IPS DF 4.7 (cell line): ENCODE results near the gene HMGB4.

Experiments
- DNase-seq: peaks from one replicate; pipeline ENCODE4 v3.0.0-alpha.2; 2013; ENCODE audit warnings: low spot score; ENCODE audit errors: extremely low read depth

The HMGB4 gene, protein sequence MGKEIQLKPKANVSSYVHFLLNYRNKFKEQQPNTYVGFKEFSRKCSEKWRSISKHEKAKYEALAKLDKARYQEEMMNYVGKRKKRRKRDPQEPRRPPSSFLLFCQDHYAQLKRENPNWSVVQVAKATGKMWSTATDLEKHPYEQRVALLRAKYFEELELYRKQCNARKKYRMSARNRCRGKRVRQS

DNA sequence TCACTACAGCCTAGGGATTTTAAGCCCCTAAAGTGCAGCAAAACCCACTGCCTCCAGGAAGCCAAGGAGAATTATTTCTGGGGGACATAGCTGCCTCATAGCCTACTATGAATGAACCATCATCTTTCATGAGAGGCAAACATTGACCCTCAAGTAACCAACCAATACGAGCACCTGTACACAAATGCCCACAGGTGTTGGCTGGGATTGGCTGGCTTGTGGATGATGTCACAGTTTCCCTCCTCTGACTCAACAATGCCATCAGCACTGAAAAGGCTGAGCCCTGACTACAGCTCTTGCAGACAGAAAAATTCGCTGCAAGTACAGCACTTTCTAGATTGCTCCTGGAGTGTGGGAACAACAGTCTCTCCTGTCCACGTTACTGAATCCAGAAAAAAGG, at the start of gene HMGB4:
Gene HMGB4 (plus strand): TSS at position 301 of the 400 bp plus-strand sequence. CDS start 113 bp downstream, outside the sequence.
- DNase-seq = no peak

- no peak for DNase-seq
Observed at GRCh38 chr1:33814166-33814565, 49.7 kb upstream of the HMGB4 start.

GRCh38 chr1:33815061-33815460, 48.8 kb upstream of the HMGB4 start:
- DNase-seq = no peak

GRCh38 chr1:33818071-33818470, 45.8 kb upstream of the HMGB4 start:
- no peak for DNase-seq

GRCh38 chr1:33819290-33819912, 44.5 kb upstream of the HMGB4 start:
- DNase-seq = no peak

DNA sequence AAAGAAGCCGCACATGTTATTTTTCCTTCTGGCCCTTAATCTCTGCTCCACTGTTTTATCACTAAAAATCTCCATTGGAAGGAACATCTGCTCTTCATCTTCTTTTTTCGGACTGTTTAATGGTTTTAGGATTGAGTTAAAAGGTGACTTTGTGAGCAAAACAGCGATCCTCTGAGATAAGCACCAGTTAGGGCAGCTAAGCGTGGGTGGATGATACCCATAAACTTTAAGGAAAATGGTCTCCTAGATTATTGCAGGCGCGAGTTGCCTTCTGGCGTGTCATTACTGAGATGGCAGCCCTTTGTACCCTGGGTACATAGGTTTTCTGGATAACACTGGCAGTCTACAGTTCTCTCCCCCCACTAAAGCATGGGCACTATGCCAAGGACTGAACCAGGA, 44.0 kb upstream of the HMGB4 start:
- no peak for DNase-seq

- no peak for DNase-seq
Observed at GRCh38 chr1:33820804-33821203, 43.1 kb upstream of the HMGB4 start.

GRCh38 chr1:33821291-33821690, 42.6 kb upstream of the HMGB4 start:
- no peak for DNase-seq

- DNase-seq = no peak
Observed at GRCh38 chr1:33822396-33822795, 41.5 kb upstream of the HMGB4 start.

GRCh38 chr1:33823401-33823800, 40.5 kb upstream of the HMGB4 start:
- DNase-seq = no peak

- no peak for DNase-seq
Observed at GRCh38 chr1:33823830-33824229, 40.0 kb upstream of the HMGB4 start.

DNA sequence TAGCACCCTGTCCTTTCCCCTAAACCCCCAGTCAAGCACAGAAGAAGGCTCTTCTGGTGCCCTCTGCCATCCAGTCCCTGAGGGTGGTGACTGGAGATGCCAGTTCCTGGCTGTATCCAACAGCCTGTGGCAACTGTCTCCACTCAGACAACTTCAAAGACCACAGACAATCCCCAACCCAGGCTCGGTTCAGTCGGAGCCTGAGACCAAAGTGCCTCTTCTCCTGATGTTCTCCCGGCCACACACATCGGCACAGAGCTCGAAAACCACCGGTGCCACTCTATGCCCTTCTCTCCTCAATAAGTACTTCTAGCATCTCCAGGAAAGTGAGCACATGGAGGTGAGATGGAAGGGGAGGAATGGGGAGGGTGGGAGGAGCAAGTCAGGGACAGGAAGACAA, 39.6 kb upstream of the HMGB4 start:
- no peak for DNase-seq

DNA sequence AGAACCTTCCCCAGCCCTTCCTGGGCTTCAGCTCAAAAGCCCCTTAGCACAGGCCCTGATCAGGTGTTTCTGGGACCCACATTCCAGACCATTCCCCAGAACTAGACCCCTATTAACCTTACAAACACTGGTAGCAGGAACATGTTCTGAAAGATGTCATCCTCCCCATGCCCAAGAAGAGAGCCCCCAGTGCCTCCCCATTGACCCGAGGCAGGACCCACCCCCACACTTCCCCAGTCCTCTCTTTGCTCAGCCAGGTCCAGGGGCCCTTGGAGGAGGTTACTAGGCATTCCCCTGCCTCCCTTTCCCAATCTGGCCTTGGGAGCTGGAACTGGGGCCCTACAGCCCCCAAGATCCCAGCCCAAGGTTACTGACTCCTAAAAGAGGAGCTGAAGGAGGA, 38.9 kb upstream of the HMGB4 start:
- DNase-seq = no peak

DNA sequence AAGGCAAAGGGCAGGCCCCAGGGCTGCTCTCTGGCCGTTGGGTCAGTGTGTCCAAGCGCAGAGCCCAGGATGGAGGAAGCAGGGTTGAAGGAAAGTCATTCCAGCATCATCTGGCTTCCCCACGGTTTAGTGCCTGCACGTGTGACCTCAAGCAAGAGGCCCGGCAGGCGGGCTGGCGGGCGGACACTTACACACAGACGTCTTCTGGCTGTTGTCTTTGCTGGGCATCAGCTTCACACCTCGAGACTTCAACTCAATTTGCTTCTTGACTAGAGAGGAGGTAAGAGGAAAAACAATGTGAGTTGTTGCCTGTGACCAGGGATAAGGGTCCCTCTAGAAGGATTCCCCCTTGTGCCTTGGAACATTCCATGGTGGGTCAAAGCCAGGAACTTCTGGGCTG, 38.4 kb upstream of the HMGB4 start:
- no peak for DNase-seq

- DNase-seq = no peak
Observed at GRCh38 chr1:33826311-33826710, 37.6 kb upstream of the HMGB4 start.

DNA sequence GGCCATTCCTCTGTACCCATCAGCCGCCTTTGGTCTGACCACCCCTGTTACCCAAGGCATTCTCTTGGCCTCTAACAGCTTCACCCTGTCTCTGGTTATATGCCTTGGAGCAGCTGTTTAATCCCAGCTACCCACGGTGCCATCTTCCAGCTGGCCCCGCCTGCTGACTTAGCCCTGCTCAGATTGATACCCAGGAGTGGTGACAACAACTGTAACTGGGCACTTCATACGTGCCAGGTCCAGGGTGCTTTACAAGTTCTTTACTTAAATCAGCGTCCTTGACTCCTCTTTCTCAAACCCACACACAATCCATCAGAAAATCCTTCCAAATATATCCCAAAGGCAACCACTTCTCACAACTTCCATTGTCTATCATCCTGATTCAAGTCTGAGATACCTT, 37.2 kb upstream of the HMGB4 start:
- DNase-seq = no peak

DNA sequence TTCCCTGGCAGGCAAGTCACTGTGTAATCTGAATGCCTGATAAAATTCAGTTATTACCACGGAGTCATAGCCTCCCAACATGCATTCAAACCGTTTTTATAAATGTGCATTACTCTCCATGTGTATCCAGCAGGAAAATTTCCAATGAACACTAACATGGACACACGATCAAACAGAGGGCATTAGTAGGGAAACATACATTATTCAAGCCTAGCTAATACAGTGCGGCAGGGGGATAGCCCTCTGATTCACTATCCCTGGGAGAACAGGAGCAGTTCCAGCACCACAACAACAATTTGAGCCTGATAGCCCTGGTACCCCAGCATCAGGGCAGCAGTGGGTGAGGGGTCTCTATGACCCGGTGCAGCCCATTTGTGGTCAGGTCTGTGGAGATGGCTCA, 35.8 kb upstream of the HMGB4 start:
- DNase-seq = no peak

GRCh38 chr1:33828654-33829053, 35.2 kb upstream of the HMGB4 start:
- DNase-seq = no peak

DNA sequence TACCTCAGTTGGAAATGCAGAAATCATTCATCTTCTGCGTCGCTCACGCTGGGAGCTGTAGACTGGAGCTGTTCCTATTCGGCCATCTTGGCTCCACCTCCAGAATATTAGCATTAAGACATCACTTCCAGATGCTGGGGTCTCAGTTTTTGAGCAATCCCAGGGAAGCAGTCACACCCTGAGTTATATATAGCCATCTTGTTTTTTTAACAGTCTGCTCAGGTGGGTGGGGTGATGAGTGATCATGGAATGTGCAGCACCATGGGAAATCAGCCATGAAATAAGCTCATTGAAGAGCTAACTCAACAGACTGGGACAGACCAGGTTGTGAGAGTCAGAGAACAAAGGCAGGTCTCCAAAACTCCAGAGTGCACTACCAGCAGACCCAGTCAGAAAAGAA, 27.0 kb upstream of the HMGB4 start:
- no peak for DNase-seq

GRCh38 chr1:33837635-33838034, 26.2 kb upstream of the HMGB4 start:
- no peak for DNase-seq

DNA sequence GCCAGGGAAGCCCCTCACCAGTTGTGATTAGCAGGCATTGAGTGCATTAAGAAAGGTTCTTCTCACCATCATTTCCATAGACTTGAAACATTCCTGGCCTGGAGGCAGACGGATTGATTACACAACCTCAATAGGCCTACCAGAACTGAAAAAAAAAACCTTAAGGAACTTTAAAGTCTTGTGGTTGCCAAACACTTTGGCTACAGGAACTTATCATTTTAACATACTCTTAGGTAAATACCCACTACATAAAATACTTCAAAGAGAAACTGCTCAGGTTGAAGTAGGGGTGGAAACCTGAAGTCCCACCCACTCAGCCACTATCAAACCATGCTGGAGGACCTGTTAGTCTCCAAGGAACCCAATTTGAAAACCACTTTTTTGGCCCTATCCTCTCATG, 22.4 kb upstream of the HMGB4 start:
- DNase-seq = no peak

- DNase-seq = no peak
Observed at GRCh38 chr1:33842348-33842747, 21.5 kb upstream of the HMGB4 start.

GRCh38 chr1:33844166-33844565, 19.7 kb upstream of the HMGB4 start:
- no peak for DNase-seq

DNA sequence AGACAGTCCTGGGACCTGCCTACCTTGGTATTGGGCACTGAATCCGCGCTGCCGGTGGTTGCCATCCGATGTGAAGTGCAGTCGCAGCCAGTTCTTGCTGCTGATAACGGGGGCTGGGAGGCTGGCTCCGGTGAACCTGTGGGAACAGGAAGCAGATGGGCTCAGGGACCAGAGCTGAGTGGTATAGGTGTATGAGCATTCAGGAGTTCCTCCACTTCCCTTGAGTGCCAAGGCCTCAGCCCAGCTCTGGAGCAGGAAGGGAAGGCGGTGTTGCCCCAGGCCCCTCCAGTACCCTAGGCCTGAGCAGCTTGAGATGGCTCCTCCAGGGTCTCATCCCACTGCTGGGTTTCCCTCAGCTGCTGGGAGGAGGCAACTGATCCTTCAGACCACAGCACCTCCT, 17.0 kb upstream of the HMGB4 start:
- DNase-seq = no peak
